OCI-LY1 (cell line): ENCODE data around the gene EPX.

Experiments
- H2AFZ ChIP-seq: fragments of 200-600 bp; sonication (generic), shearing (Covaris generic); 2 replicates; pipeline ENCODE4 v1.6.0; 2014; ENCODE audit warnings: antibody characterized with exemption, mild to moderate bottlenecking, low read length
- H3F3A ChIP-seq: fragments of 200-600 bp; sonication (generic), shearing (Covaris generic); 2 replicates; pipeline ENCODE4 v1.6.0; 2014; ENCODE audit warnings: mild to moderate bottlenecking, antibody characterized with exemption, low read length, moderate library complexity; ENCODE audit not compliant: insufficient read depth
- H3K27ac ChIP-seq: fragments of 200-600 bp; sonication (generic); 2 replicates; pipeline ENCODE4 v1.5.1; 2014; ENCODE audit warnings: low read length, mixed run types, mild to moderate bottlenecking, low read depth; ENCODE audit not compliant: poor library complexity, severe bottlenecking
- H3K27me3 ChIP-seq: fragments of 200-600 bp; sonication (generic); 2 replicates; pipeline ENCODE4 v1.6.0; 2014; ENCODE audit warnings: antibody characterized with exemption, mild to moderate bottlenecking, low read length, moderate library complexity; ENCODE audit not compliant: insufficient read depth
- H3K36me3 ChIP-seq: fragments of 200-600 bp; sonication (generic); 2 replicates; pipeline ENCODE4 v1.6.1; 2014; ENCODE audit warnings: mild to moderate bottlenecking, antibody characterized with exemption, low read length, moderate library complexity, mixed read lengths; ENCODE audit not compliant: insufficient read depth
- H3K4me1 ChIP-seq: fragments of 200-600 bp; sonication (generic); 2 replicates; pipeline ENCODE4 v1.5.1; 2014; ENCODE audit warnings: mild to moderate bottlenecking, low read length, moderate library complexity; ENCODE audit not compliant: insufficient read depth, severe bottlenecking
- H3K4me2 ChIP-seq: fragments of 200-600 bp; sonication (generic), shearing (Covaris generic); 2 replicates; pipeline ENCODE4 v1.6.1; 2014; ENCODE audit warnings: low read length
- H3K4me3 ChIP-seq: fragments of 200-600 bp; sonication (generic); 2 replicates; pipeline ENCODE4 v1.5.1; 2014; ENCODE audit warnings: low read length, low read depth, mild to moderate bottlenecking, mixed read lengths; ENCODE audit not compliant: poor library complexity, severe bottlenecking
- H3K79me2 ChIP-seq: fragments of 200-600 bp; shearing (Covaris generic); 2 replicates; pipeline ENCODE4 v1.6.1; 2016; ENCODE audit warnings: mixed run types, low read length, mixed read lengths; ENCODE audit not compliant: insufficient read depth
- H3K9ac ChIP-seq: fragments of 200-600 bp; sonication (generic), shearing (Covaris generic); 2 replicates; pipeline ENCODE4 v1.6.1; 2014; ENCODE audit warnings: mild to moderate bottlenecking, low read length, mixed read lengths
- H3K9me2 ChIP-seq: fragments of 200-600 bp; sonication (generic), shearing (Covaris generic); 2 replicates; pipeline ENCODE4 v1.6.1; 2014; ENCODE audit warnings: low read depth, mild to moderate bottlenecking, low read length, mixed read lengths
- H3K9me3 ChIP-seq: fragments of 200-600 bp; shearing (Covaris generic); 2 replicates; pipeline ENCODE4 v1.6.1; 2014; ENCODE audit warnings: low read length, mixed read lengths
- H4K20me1 ChIP-seq: fragments of 200-600 bp; sonication (generic), shearing (Covaris generic); 2 replicates; pipeline ENCODE4 v1.6.0; 2016; ENCODE audit warnings: mild to moderate bottlenecking, low read length; ENCODE audit not compliant: insufficient read depth
- CTCF ChIP-seq: fragments of 200-600 bp; sonication (generic), shearing (Covaris generic); IDR thresholded peaks from 2 replicates; pipeline ENCODE4 v1.5.1; 2017; ENCODE audit warnings: mild to moderate bottlenecking, antibody characterized with exemption, low read length, moderate library complexity, mixed read lengths
- EZH2 ChIP-seq: fragments of 200-600 bp; sonication (generic), shearing (Covaris generic); IDR thresholded peaks from 2 replicates; pipeline ENCODE4 v1.8.0; 2017; ENCODE audit warnings: borderline replicate concordance, mixed run types, mild to moderate bottlenecking, antibody characterized with exemption, low read length, moderate library complexity, mixed read lengths

EPX gene

GRCh38 chr17:58249270-58250133 lies 57.0 kb downstream of the EPX start:
- H3K4me1 ChIP-seq = peaks cover 4% of the 10 kb centered on the region
- TF ChIP-seq CTCF (peak; percentile 71), EZH2 (no peak)
- H4K20me1 ChIP-seq = no peaks in the 10 kb centered on the region
- H3K27ac ChIP-seq = no peak overlapping the region
- H3K27me3 ChIP-seq = peaks cover 6% of the 10 kb centered on the region; the same call in 1 of the 2 replicates
- no peaks in the 10 kb centered on the region for H3K9me3 ChIP-seq
- no peaks in the 10 kb centered on the region for H3K79me2 ChIP-seq
- H3K36me3 ChIP-seq = no peaks in the 10 kb centered on the region
- H2AFZ ChIP-seq = peak overlapping the region; percentile 63
- H3F3A ChIP-seq = no peaks in the 10 kb centered on the region
- no peak overlapping the region for H3K4me3 ChIP-seq
- no peaks in the 10 kb centered on the region for H3K9me2 ChIP-seq
- peak overlapping the region; percentile 41; the same call in 1 of the 2 replicates for H3K4me2 ChIP-seq
- H3K9ac ChIP-seq = no peak overlapping the region

GRCh38 chr17:58250344-58251011 lies 58.0 kb downstream of the EPX start:
- peak overlapping the region; percentile 63; the same call in 1 of the 2 replicates for H2AFZ ChIP-seq
- H4K20me1 ChIP-seq = no peaks in the 10 kb centered on the region
- peaks cover 4% of the 10 kb centered on the region for H3K4me1 ChIP-seq
- no peak overlapping the region for H3K9ac ChIP-seq
- TF ChIP-seq CTCF = no peak
- no peak for TF ChIP-seq EZH2
- no peaks in the 10 kb centered on the region for H3F3A ChIP-seq
- no peaks in the 10 kb centered on the region for H3K79me2 ChIP-seq
- H3K27me3 ChIP-seq = peaks cover 6% of the 10 kb centered on the region; the same call in 1 of the 2 replicates
- H3K4me3 ChIP-seq = no peak overlapping the region
- no peak overlapping the region for H3K4me2 ChIP-seq
- H3K9me3 ChIP-seq = no peaks in the 10 kb centered on the region
- no peaks in the 10 kb centered on the region for H3K36me3 ChIP-seq
- no peaks in the 10 kb centered on the region for H3K9me2 ChIP-seq
- no peak overlapping the region for H3K27ac ChIP-seq

GRCh38 chr17:58252141-58252540 lies 59.6 kb downstream of the EPX start:
- Histone ChIP-seq H3K27me3 (peaks cover 6% of the 10 kb centered on the region; the same call in 1 of the 2 replicates), H3K4me3 (no peak overlapping the region)
- no peak for TF ChIP-seq EZH2
- TF ChIP-seq CTCF = no peak

More at GRCh38 chr17:58252141-58252540, 59.6 kb downstream of the EPX start:
- H3K4me2 ChIP-seq = no peak overlapping the region
- H3K27ac ChIP-seq = no peak overlapping the region
- no peaks in the 10 kb centered on the region for H3K9me2 ChIP-seq
- no peaks in the 10 kb centered on the region for H3K36me3 ChIP-seq
- H3K79me2 ChIP-seq = no peaks in the 10 kb centered on the region
- H4K20me1 ChIP-seq = no peaks in the 10 kb centered on the region
- H2AFZ ChIP-seq = no peak overlapping the region
- H3K4me1 ChIP-seq = peaks cover 4% of the 10 kb centered on the region
- H3F3A ChIP-seq = no peaks in the 10 kb centered on the region
- no peak overlapping the region for H3K9ac ChIP-seq
- H3K9me3 ChIP-seq = no peaks in the 10 kb centered on the region
